Measurements from ENCODE around the gene MAPK1. TPM values are rescaled to one million over a fixed set of nuclear protein-coding genes. Genes with fewer than 3 reads are reported as not detected.
A peak's percentile ranks its signal among the peaks of the same experiment; 100 is the strongest.
"Not testable (repeated sequence)": the region's sequence is repeated elsewhere in the genome, so short reads cannot be mapped to it uniquely, and the experiment has no call there.

Gene MAPK1
- total RNA-seq, 1 experiment from 2014 or later, result 49.9 TPM

- DNase-seq (ENCODE audit: low read depth), result no peak
These were observed 139.7 kb downstream of the MAPK1 start for GRCh38 chr22:21727768-21728167.

- no peak for DNase-seq (ENCODE audit: low read depth)
These were observed 140.3 kb downstream of the MAPK1 start for GRCh38 chr22:21727159-21727558.

GRCh38 chr22:21726650-21727049 is 140.8 kb downstream of the MAPK1 start:
- no peak for DNase-seq (ENCODE audit: low read depth)

GRCh38 chr22:21725956-21726649 is 141.3 kb downstream of the MAPK1 start:
- DNase-seq (ENCODE audit: low read depth), result no peak

- DNase-seq (ENCODE audit: low read depth), result not testable (repeated sequence)
These were observed 142.9 kb downstream of the MAPK1 start for GRCh38 chr22:21724496-21724895.

- not testable (repeated sequence) for DNase-seq (ENCODE audit: low read depth)
These were observed 146.1 kb downstream of the MAPK1 start for GRCh38 chr22:21721195-21721852.

GRCh38 chr22:21720191-21720859 is 147.1 kb downstream of the MAPK1 start:
- DNase-seq (ENCODE audit: low read depth), result not testable (repeated sequence)

GRCh38 chr22:21719024-21719423 is 148.4 kb downstream of the MAPK1 start:
- no peak for DNase-seq (ENCODE audit: low read depth)

GRCh38 chr22:21718499-21718898 is 148.9 kb downstream of the MAPK1 start:
- peak; percentile 10 for DNase-seq (ENCODE audit: low read depth)

- DNase-seq (ENCODE audit: low read depth), result not testable (repeated sequence)
These were observed 150.9 kb downstream of the MAPK1 start for GRCh38 chr22:21716395-21717122.

GRCh38 chr22:21714786-21715185 is 152.7 kb downstream of the MAPK1 start:
- no peak for DNase-seq (ENCODE audit: low read depth)

GRCh38 chr22:21714059-21714770 is 153.2 kb downstream of the MAPK1 start:
- no peak for DNase-seq (ENCODE audit: low read depth)

- peak; percentile 36 for DNase-seq (ENCODE audit: low read depth)
These were observed 153.9 kb downstream of the MAPK1 start for GRCh38 chr22:21713428-21714058.

GRCh38 chr22:21712751-21713427 is 154.6 kb downstream of the MAPK1 start:
- peak; percentile 70 for DNase-seq (ENCODE audit: low read depth)

GRCh38 chr22:21711851-21712250 is 155.6 kb downstream of the MAPK1 start:
- no peak for DNase-seq (ENCODE audit: low read depth)

GRCh38 chr22:21710156-21710555 is 157.3 kb downstream of the MAPK1 start:
- peak; percentile 42 for DNase-seq (ENCODE audit: low read depth)

GRCh38 chr22:21709688-21710087 is 157.8 kb downstream of the MAPK1 start:
- DNase-seq (ENCODE audit: low read depth), result no peak

- DNase-seq (ENCODE audit: low read depth), result no peak
These were observed 158.5 kb downstream of the MAPK1 start for GRCh38 chr22:21708960-21709359.

GRCh38 chr22:21707677-21708076 is 159.8 kb downstream of the MAPK1 start:
- no peak for DNase-seq (ENCODE audit: low read depth)
